H1 (cell line): ENCODE measurements around the gene ARHGAP10. TPM values are rescaled to one million over a fixed set of nuclear protein-coding genes. Genes with fewer than 3 reads are reported as not detected.

Experiments
- CHD1 ChIP-seq: IDR thresholded peaks from 2 replicates; pipeline ENCODE4 v1.6.1; 2012; ENCODE audit warnings: low read depth, low read length, improper control_type of control experiment
- GTF2F1 ChIP-seq: IDR thresholded peaks from 2 replicates; pipeline ENCODE4 v1.6.1; 2012; ENCODE audit warnings: low read depth, low read length, improper control_type of control experiment, borderline replicate concordance
- TBP ChIP-seq: IDR thresholded peaks from 2 replicates; pipeline ENCODE4 v1.6.1; 2011; ENCODE audit warnings: low read depth, low read length, improper control_type of control experiment
- polyA plus RNA-seq, 7 experiments: library from polyadenylated mRNA; depleted of rRNA in 3 of 7; stranded (reverse) in 5 of 7; unstranded in 2 of 7; fragments of >200 nt in 5 of 7; fragments of 200-250 nt in 2 of 7; gene quantifications; 1 replicate in 5 of 7; 2 replicates in 1 of 7; 4 replicates in 1 of 7; pipeline versions ENCODE4 v1.2.1 to v1.2.3, GENCODE V29; 2011 to 2013; ENCODE audit warnings: missing spikeins in 2 of 7, mixed read lengths in 2 of 7
- total RNA-seq: library from RNA; stranded (reverse); fragmentation: NEBNext Ultra II Directional; extraction: Animal tissue kit (Norgen Biotek cat#: 25700); gene quantifications from 2 replicates; pipeline ENCODE4 v1.2.1, GENCODE V29; 2021
- TF ChIP-seq, protein P1 (sequence below): IDR thresholded peaks from 2 replicates; pipeline ENCODE4 v1.6.1; 2011; ENCODE audit warnings: low read length, improper control_type of control experiment

Gene ARHGAP10
- total and polyA plus RNA-seq, 2 of the 8 experiments (the other 6 are each of a cell fraction or from before 2014, with no cell fraction given): 3.7 to 6.1 TPM

GRCh38 chr4:147987252-147987651, 255.4 kb downstream of the ARHGAP10 start (continued):
- TF ChIP-seq GTF2F1: no peak
- no peak for TF ChIP-seq TBP
- TF ChIP-seq, protein P1, sequence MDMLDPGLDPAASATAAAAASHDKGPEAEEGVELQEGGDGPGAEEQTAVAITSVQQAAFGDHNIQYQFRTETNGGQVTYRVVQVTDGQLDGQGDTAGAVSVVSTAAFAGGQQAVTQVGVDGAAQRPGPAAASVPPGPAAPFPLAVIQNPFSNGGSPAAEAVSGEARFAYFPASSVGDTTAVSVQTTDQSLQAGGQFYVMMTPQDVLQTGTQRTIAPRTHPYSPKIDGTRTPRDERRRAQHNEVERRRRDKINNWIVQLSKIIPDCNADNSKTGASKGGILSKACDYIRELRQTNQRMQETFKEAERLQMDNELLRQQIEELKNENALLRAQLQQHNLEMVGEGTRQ: no peak
- TF ChIP-seq CHD1: no peak
